NCI-H345 (cell line): Measurements from ENCODE around the gene SFTPB.
"Not testable (repeated sequence)": the region's sequence is repeated elsewhere in the genome, so short reads cannot be mapped to it uniquely, and the experiment has no call there.

Source experiments
- DNase-seq: peaks from one replicate; lab custom pipeline; 2025; lab: John Stamatoyannopoulos, UW

The SFTPB gene

GRCh38 chr2:85656468-85656867 lies 11.5 kb downstream of the SFTPB start:
- no peak for DNase-seq

GRCh38 chr2:85655961-85656417 lies 12.0 kb downstream of the SFTPB start:
- DNase-seq: no peak

GRCh38 chr2:85653996-85654395 lies 14.0 kb downstream of the SFTPB start:
- DNase-seq: no peak

GRCh38 chr2:85652056-85652455 lies 15.9 kb downstream of the SFTPB start:
- DNase-seq: no peak

GRCh38 chr2:85651097-85651496 lies 16.9 kb downstream of the SFTPB start:
- DNase-seq: no peak

- no peak for DNase-seq
These were observed 17.5 kb downstream of the SFTPB start for GRCh38 chr2:85650456-85650855.

- no peak for DNase-seq
These were observed 18.5 kb downstream of the SFTPB start for GRCh38 chr2:85649201-85650190.

GRCh38 chr2:85648619-85649018 lies 19.4 kb downstream of the SFTPB start:
- no peak for DNase-seq

- no peak for DNase-seq
These were observed 20.0 kb downstream of the SFTPB start for GRCh38 chr2:85647823-85648526.

GRCh38 chr2:85646166-85646565 lies 21.8 kb downstream of the SFTPB start:
- DNase-seq: no peak

GRCh38 chr2:85644909-85645308 lies 23.1 kb downstream of the SFTPB start:
- no peak for DNase-seq

- no peak for DNase-seq
These were observed 25.3 kb downstream of the SFTPB start for GRCh38 chr2:85642725-85643124.

GRCh38 chr2:85635636-85636035 lies 32.4 kb downstream of the SFTPB start:
- DNase-seq: no peak

- DNase-seq: no peak
These were observed 33.0 kb downstream of the SFTPB start for GRCh38 chr2:85635011-85635410.

- no peak for DNase-seq
These were observed 36.7 kb downstream of the SFTPB start for GRCh38 chr2:85631316-85631715.

- no peak for DNase-seq
These were observed 39.3 kb downstream of the SFTPB start for GRCh38 chr2:85628658-85629057.

- DNase-seq: no peak
These were observed 44.0 kb downstream of the SFTPB start for GRCh38 chr2:85623991-85624390.

- no peak for DNase-seq
These were observed 46.7 kb downstream of the SFTPB start for GRCh38 chr2:85621338-85621737.

- DNase-seq: no peak
These were observed 48.4 kb downstream of the SFTPB start for GRCh38 chr2:85619617-85620016.

- DNase-seq: not testable (repeated sequence)
These were observed 50.3 kb downstream of the SFTPB start for GRCh38 chr2:85617723-85618122.

- DNase-seq: no peak
These were observed 52.6 kb downstream of the SFTPB start for GRCh38 chr2:85615413-85615728.

GRCh38 chr2:85614757-85615156 lies 53.2 kb downstream of the SFTPB start:
- DNase-seq: not testable (repeated sequence)
